HuH-7.5 (cell line): ENCODE measurements around the gene ZNG1E.
"Not testable (repeated sequence)": the region's sequence is repeated elsewhere in the genome, so short reads cannot be mapped to it uniquely, and the experiment has no call there.

Experiments
- DNase-seq: peaks from one replicate; pipeline ENCODE4 v3.0.0; 2011; ENCODE audit warnings: low spot score

ZNG1E gene

DNA sequence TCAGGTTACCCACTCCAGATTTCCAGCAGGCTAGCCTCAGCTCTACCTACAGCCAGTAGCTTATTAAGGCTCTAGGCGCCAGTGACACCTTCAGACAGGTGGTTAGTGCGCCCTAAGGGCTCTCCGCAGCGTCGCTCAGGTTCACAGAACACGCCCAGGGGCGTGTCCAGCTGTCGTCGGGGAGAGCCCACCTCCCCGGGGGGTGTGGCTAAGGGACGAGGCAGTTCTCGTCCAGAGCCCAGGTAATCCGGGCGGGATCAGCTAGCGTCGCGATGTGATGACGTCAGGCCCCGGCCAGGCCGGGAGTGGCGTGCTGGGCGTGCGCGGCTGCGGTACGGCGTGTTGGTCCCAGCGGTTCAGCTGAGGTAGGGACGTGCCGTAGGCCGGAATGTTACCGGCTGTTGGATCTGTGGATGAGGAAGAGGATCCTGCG is at the start of gene ZNG1E:
Gene ZNG1E (plus strand): TSS at position 340 of the 433 bp plus-strand sequence. CDS start 49 bp downstream, at position 389.
- DNase-seq = not testable (repeated sequence)

- DNase-seq = not testable (repeated sequence)
These were observed 2.1 kb upstream of the ZNG1E start for GRCh38 chr9:65673579-65673978.

- DNase-seq = not testable (repeated sequence)
These were observed 710 bp upstream of the ZNG1E start for GRCh38 chr9:65675018-65675417.

GRCh38 chr9:65676389-65676788 is 661 bp downstream of the ZNG1E start:
- not testable (repeated sequence) for DNase-seq

- not testable (repeated sequence) for DNase-seq
These were observed 2.8 kb downstream of the ZNG1E start for GRCh38 chr9:65678533-65678932.

DNA sequence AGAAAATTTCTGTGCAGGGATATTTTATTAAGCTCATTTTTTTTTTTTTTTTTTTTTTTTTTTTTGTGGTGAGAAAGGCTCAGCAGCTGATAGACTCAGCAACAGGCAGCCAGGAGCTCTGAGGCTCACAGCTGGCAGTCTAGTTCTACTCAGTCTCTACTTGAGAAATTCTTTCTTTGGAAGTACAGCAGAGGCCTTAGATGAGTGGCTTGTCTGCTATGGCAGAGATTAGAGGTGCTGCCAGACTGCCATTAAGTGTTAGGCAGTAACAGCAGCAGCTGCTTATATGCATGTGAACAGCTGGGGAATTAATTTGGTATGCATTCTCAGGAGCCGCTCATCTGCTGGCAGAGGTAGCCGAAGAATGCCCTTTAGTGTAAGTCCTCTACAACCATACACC is 27.8 kb downstream of the ZNG1E start:
- DNase-seq = not testable (repeated sequence)

GRCh38 chr9:65714445-65714844 is 38.7 kb downstream of the ZNG1E start:
- DNase-seq = not testable (repeated sequence)

DNA sequence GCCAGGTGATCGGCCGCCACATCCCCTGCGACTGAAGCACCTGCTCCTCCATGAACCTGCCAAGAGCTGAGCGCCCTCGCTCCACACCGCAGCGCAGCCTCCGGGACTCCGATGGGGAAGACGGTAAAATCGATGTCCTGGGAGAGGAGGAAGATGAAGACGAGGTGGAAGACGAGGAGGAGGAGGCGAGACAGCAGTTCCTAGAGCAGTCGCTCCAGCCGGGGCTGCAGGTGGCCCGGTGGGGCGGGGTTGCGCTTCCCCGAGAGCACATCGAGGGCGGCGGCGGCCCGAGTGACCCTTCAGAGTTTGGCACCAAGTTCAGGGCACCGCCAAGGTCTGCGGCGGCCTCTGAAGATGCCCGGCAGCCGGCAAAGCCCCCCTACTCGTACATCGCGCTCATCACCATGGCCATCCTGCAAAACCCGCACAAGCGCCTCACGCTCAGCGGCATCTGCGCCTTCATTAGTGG is 61.4 kb downstream of the ZNG1E start, which contains the start of gene FOXD4L4:
Gene FOXD4L4 (plus strand): TSS at position 51 of the 469 bp plus-strand sequence. CDS start 0 bp downstream, at position 51.
- not testable (repeated sequence) for DNase-seq

DNA sequence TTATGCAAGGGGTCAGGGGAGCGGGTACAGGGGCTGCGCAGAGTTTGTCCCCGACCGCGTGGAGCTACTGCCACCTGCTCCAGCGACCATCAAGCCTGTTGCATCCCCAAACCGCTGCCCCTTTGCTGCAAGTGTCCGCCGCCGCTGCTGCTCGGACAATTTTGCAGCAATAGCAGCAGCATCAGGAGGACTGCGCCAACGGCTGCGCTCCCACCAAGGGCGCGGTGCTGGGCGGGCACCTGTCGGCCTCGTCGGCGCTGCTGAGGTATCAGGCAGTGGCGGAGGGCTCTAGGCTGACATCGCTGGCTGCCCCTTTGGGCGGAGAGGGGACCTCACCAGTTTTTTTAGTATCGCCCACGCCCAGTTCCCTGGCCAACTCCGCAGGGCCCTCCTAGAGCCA is 62.4 kb downstream of the ZNG1E start:
- DNase-seq = not testable (repeated sequence)
